Testis (tissue), 2 donors: Measurements from ENCODE around the gene RBM28.

Experiments used
- POLR2A ChIP-seq: fragments of 450-650 bp; IDR thresholded peaks from one replicate; pipeline ENCODE4 v1.6.1; 2017; ENCODE audit warnings: antibody characterized with exemption, mild to moderate bottlenecking, moderate library complexity
- TF ChIP-seq, protein P1 (sequence below), 3 experiments: fragments of 450-650 bp in 2 of 3; fragments of 200-600 bp in 1 of 3; sonication (generic) in 1 of 3; IDR thresholded peaks; one replicate each; pipeline ENCODE4 v1.5.1; 2016 to 2019; ENCODE audit warnings: antibody characterized with exemption in 3 of 3, mild to moderate bottlenecking in 2 of 3, moderate library complexity in 1 of 3

DNA sequence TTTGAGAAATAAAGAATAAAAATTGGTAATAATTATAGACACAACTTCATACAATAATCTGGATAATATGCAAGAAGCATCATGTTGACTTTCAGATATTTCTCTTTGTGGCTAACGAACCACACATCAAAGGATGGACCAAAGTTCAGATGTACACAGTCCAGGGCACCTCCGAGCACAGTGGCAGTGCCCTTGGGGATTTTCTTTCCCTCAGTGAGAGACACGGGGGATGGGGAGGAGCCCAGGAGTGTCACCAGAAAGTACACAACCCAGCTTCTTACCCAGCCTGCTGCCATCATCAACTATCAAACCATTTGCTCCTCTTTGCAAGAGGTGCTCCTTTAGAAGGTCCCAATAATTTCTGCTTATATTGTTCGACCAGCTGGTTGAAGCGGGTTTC lies 33.2 kb downstream of the RBM28 start:
- TF ChIP-seq, protein P1, sequence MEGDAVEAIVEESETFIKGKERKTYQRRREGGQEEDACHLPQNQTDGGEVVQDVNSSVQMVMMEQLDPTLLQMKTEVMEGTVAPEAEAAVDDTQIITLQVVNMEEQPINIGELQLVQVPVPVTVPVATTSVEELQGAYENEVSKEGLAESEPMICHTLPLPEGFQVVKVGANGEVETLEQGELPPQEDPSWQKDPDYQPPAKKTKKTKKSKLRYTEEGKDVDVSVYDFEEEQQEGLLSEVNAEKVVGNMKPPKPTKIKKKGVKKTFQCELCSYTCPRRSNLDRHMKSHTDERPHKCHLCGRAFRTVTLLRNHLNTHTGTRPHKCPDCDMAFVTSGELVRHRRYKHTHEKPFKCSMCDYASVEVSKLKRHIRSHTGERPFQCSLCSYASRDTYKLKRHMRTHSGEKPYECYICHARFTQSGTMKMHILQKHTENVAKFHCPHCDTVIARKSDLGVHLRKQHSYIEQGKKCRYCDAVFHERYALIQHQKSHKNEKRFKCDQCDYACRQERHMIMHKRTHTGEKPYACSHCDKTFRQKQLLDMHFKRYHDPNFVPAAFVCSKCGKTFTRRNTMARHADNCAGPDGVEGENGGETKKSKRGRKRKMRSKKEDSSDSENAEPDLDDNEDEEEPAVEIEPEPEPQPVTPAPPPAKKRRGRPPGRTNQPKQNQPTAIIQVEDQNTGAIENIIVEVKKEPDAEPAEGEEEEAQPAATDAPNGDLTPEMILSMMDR (IDR thresholded peaks at IDR 0.05) = no peak
- no peak for TF ChIP-seq POLR2A
